Dermis blood vessel endothelial cell (primary cell): Measurements from ENCODE around the gene INO80B. TPM values are rescaled to one million over a fixed set of nuclear protein-coding genes. Genes with fewer than 3 reads are reported as not detected.
"Not testable (repeated sequence)": the region's sequence is repeated elsewhere in the genome, so short reads cannot be mapped to it uniquely, and the experiment has no call there.

ENCODE experiments used
- DNase-seq: peaks from one replicate; pipeline ENCODE4 v3.0.0; 2010
- total RNA-seq: library from RNA; depleted of rRNA; stranded (reverse); fragments of >200 nt; gene quantifications from 2 replicates; pipeline ENCODE4 v1.2.3, GENCODE V29; 2014

INO80B gene
- total RNA-seq, 1 donor from 2014 or later: 24.0 TPM

GRCh38 chr2:74450570-74451190, 4.2 kb upstream of the INO80B start:
- no peak for DNase-seq

- DNase-seq: no peak
These were observed 2.3 kb downstream of the INO80B start for GRCh38 chr2:74457129-74457548.

- peak; percentile 58 for DNase-seq
These were observed 2.8 kb downstream of the INO80B start for GRCh38 chr2:74457549-74458131.

- peak; percentile 100 for DNase-seq
These were observed 3.4 kb downstream of the INO80B start, which contains the start of gene WBP1 for GRCh38 chr2:74458132-74458937. WBP1 (plus strand) TSS chr2:74458438; CDS start chr2:74458603, 165 bp downstream.

- no peak for DNase-seq
These were observed 4.1 kb downstream of the INO80B start for GRCh38 chr2:74458938-74459363.

GRCh38 chr2:74459503-74460118, 4.7 kb downstream of the INO80B start:
- DNase-seq: not testable (repeated sequence)

GRCh38 chr2:74460187-74460586, 5.3 kb downstream of the INO80B start:
- DNase-seq: not testable (repeated sequence)

GRCh38 chr2:74461187-74462053, 6.5 kb downstream of the INO80B start:
- no peak for DNase-seq

GRCh38 chr2:74462054-74462785, 7.3 kb downstream of the INO80B start:
- no peak for DNase-seq

GRCh38 chr2:74462786-74463105, 7.9 kb downstream of the INO80B start:
- no peak for DNase-seq

GRCh38 chr2:74464406-74464805, 9.5 kb downstream of the INO80B start:
- peak; percentile 30 for DNase-seq

- not testable (repeated sequence) for DNase-seq
These were observed 15.9 kb downstream of the INO80B start for GRCh38 chr2:74470742-74471141.

- DNase-seq: no peak
These were observed 16.6 kb downstream of the INO80B start for GRCh38 chr2:74471332-74472065.

- peak; percentile 96 for DNase-seq
These were observed 17.4 kb downstream of the INO80B start, which contains the start of gene MRPL53 for GRCh38 chr2:74472086-74472944. MRPL53 (minus strand) TSS chr2:74472680; CDS start chr2:74472660, 20 bp downstream.

GRCh38 chr2:74472945-74473258, 18.0 kb downstream of the INO80B start:
- no peak for DNase-seq

GRCh38 chr2:74474481-74474880, 19.6 kb downstream of the INO80B start:
- no peak for DNase-seq

- DNase-seq: peak; percentile 37
These were observed 20.0 kb downstream of the INO80B start for GRCh38 chr2:74474899-74475298.

- DNase-seq: no peak
These were observed 26.5 kb downstream of the INO80B start for GRCh38 chr2:74481431-74481830.

- peak; percentile 72 for DNase-seq
These were observed 27.3 kb downstream of the INO80B start for GRCh38 chr2:74481961-74482800.
